Keratinocyte (primary cell): ENCODE measurements around the gene EPS8L2. TPM values are rescaled to one million over a fixed set of nuclear protein-coding genes. Genes with fewer than 3 reads are reported as not detected.

Experiments used
- DNase-seq: peaks from one replicate; pipeline ENCODE4 v3.0.0-alpha.2; 2011; ENCODE audit warnings: low read depth, missing footprints, low spot score
- FAIRE-seq: peaks from 2 replicates; lab custom pipeline; 2011; peaks lifted over from hg19 to GRCh38; lab: Jason Lieb, UNC
- H2AFZ ChIP-seq: 2 replicates; pipeline ENCODE4 v1.6.0; 2012; ENCODE audit warnings: low read length, control low read depth, inconsistent platforms; ENCODE audit not compliant: control insufficient read depth
- H3K27ac ChIP-seq: 2 replicates; pipeline ENCODE4 v1.5.1; 2011; ENCODE audit warnings: low read length; ENCODE audit not compliant: control insufficient read depth, insufficient read depth
- H3K27me3 ChIP-seq: 3 replicates; pipeline ENCODE4 v1.6.0; 2011; ENCODE audit warnings: low read length; ENCODE audit not compliant: control insufficient read depth, insufficient read depth; ENCODE audit errors: extremely low read depth
- H3K36me3 ChIP-seq, 2 experiments: 2 replicates in 1 of 2; 3 replicates in 1 of 2; pipeline ENCODE4 v1.5.1; 2011; ENCODE audit warnings: low read length in 2 of 2, mild to moderate bottlenecking in 1 of 2; ENCODE audit not compliant: control insufficient read depth in 2 of 2, insufficient read depth in 2 of 2; ENCODE audit errors: extremely low read depth in 1 of 2
- H3K4me1 ChIP-seq: 3 replicates; pipeline ENCODE4 v1.5.1; 2011; ENCODE audit warnings: low read length; ENCODE audit not compliant: control insufficient read depth, insufficient read depth; ENCODE audit errors: extremely low read depth
- H3K4me2 ChIP-seq: 3 replicates; pipeline ENCODE4 v1.6.0; 2011; ENCODE audit warnings: low read depth, low read length; ENCODE audit not compliant: control insufficient read depth, insufficient read depth; ENCODE audit errors: extremely low read depth
- H3K4me3 ChIP-seq, 3 experiments: fragments of 200-600 bp in 1 of 3; sonication (generic) in 1 of 3; 2 replicates in 2 of 3; 3 replicates in 1 of 3; pipeline ENCODE4 v1.5.1; 2011 to 2016; ENCODE audit warnings: low read length in 3 of 3, mild to moderate bottlenecking in 3 of 3, control low read depth in 2 of 3, inconsistent platforms in 1 of 3, low read depth in 1 of 3, mixed read lengths in 1 of 3, mixed run types in 1 of 3, moderate library complexity in 1 of 3; ENCODE audit not compliant: control insufficient read depth in 2 of 3, insufficient read depth in 2 of 3; ENCODE audit errors: extremely low read depth in 1 of 3
- H3K79me2 ChIP-seq: 2 replicates; pipeline ENCODE4 v1.6.0; 2012; ENCODE audit warnings: low read length; ENCODE audit not compliant: control insufficient read depth, insufficient read depth
- H3K9ac ChIP-seq: 3 replicates; pipeline ENCODE4 v1.6.0; 2011; ENCODE audit warnings: low read length; ENCODE audit not compliant: control insufficient read depth, insufficient read depth; ENCODE audit errors: extremely low read depth
- H3K9me1 ChIP-seq: 3 replicates; pipeline ENCODE4 v1.6.0; 2011; ENCODE audit warnings: low read length; ENCODE audit not compliant: control insufficient read depth, insufficient read depth; ENCODE audit errors: extremely low read depth
- H3K9me3 ChIP-seq: 2 replicates; pipeline ENCODE4 v1.5.1; 2012; ENCODE audit warnings: low read depth, low read length; ENCODE audit not compliant: control insufficient read depth
- H4K20me1 ChIP-seq: 3 replicates; pipeline ENCODE4 v1.6.0; 2011; ENCODE audit warnings: low read length; ENCODE audit not compliant: control insufficient read depth, insufficient read depth; ENCODE audit errors: extremely low read depth
- EZH2 ChIP-seq: IDR thresholded peaks from one replicate; pipeline ENCODE4 v1.6.1; 2012; ENCODE audit warnings: inconsistent platforms, mild to moderate bottlenecking, low read length, moderate library complexity
- dilution Hi-C: fragments of 300-500 bp; cut with MboI; formaldehyde crosslinking; loops from one replicate; pipeline ENCODE4 v1.7.0; 2020; ENCODE audit warnings: low sequenced_read_pairs; ENCODE audit not compliant: extremely low pct_ligation_motif_present
- polyA plus RNA-seq, 5 experiments: library from polyadenylated mRNA; depleted of rRNA in 3 of 5; stranded (reverse) in 3 of 5; stranded (forward) in 1 of 5; unstranded in 1 of 5; fragments of >200 nt; gene quantifications; 1 replicate in 1 of 5; 2 replicates in 3 of 5; 3 replicates in 1 of 5; pipeline versions ENCODE4 v1.2.1 to v1.2.3, GENCODE V29; 2011 to 2012; ENCODE audit warnings: missing spikeins in 2 of 5, low read depth in 1 of 5, low replicate concordance in 1 of 5
- TF ChIP-seq, protein P1 (sequence below), 3 experiments: IDR thresholded peaks in 1 of 3; conservative IDR thresholded peaks in 1 of 3; optimal IDR thresholded peaks in 1 of 3; 2 replicates in 2 of 3; 3 replicates in 1 of 3; pipeline versions ENCODE3 to v1.5.1; 2011; ENCODE audit warnings: low read length in 3 of 3, mild to moderate bottlenecking in 3 of 3, moderate library complexity in 2 of 3, control low read depth in 1 of 3, inconsistent platforms in 1 of 3; ENCODE audit not compliant: insufficient read depth in 2 of 3; ENCODE audit errors: extremely low read depth in 1 of 3

The EPS8L2 gene
- polyA plus RNA-seq, 1 donor (not counting 4 experiments of a cell fraction or from before 2014, with no cell fraction given) = 114 TPM

DNA sequence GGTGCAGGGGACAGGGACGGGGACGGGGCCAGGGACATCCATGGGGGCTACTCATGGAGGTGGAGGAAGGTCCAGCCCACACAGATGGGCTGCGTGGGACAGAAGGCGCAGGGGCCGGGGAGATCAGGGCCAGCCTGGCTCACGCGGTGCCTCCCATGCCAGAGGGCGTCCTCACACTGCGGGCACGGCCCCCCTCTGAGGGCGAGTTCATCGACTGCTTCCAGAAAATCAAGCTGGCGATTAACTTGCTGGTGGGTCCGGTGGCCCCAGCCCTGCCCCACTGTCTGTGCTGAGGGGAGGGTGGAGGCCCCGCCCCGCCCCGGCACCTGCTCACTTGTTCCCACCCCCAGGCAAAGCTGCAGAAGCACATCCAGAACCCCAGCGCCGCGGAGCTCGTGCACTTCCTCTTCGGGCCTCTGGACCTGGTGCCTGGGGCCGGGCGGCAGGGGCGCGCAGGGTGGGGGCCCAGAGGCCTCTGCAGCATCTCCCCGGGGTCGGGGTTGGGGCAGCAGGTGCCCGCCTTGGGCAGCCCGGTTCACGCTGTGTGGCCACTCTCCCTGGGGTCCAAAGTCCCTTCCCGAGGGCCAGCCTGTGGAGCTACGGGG is 15.8 kb downstream of the EPS8L2 start:
- Histone ChIP-seq H4K20me1 (peaks cover 5% of the 10 kb centered on the region), H3K27me3 (no peaks in the 10 kb centered on the region), H2AFZ (no peak overlapping the region), H3K27ac (no peak overlapping the region), H3K4me2 (no peak overlapping the region), H3K9me3 (no peaks in the 10 kb centered on the region), H3K9me1 (no peaks in the 10 kb centered on the region), H3K9ac (no peak overlapping the region), H3K36me3 (peaks cover 29% of the 10 kb centered on the region in 2 experiments), H3K4me1 (peaks cover 7% of the 10 kb centered on the region), H3K79me2 (peaks cover 3% of the 10 kb centered on the region), H3K4me3 (no peak overlapping the region)
- no peak for TF ChIP-seq EZH2
- TF ChIP-seq, protein P1, sequence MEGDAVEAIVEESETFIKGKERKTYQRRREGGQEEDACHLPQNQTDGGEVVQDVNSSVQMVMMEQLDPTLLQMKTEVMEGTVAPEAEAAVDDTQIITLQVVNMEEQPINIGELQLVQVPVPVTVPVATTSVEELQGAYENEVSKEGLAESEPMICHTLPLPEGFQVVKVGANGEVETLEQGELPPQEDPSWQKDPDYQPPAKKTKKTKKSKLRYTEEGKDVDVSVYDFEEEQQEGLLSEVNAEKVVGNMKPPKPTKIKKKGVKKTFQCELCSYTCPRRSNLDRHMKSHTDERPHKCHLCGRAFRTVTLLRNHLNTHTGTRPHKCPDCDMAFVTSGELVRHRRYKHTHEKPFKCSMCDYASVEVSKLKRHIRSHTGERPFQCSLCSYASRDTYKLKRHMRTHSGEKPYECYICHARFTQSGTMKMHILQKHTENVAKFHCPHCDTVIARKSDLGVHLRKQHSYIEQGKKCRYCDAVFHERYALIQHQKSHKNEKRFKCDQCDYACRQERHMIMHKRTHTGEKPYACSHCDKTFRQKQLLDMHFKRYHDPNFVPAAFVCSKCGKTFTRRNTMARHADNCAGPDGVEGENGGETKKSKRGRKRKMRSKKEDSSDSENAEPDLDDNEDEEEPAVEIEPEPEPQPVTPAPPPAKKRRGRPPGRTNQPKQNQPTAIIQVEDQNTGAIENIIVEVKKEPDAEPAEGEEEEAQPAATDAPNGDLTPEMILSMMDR (optimal IDR thresholded peaks at IDR 0.05 in 1 of 3, IDR thresholded peaks at IDR 0.05 in 1 of 3, conservative IDR thresholded peaks at IDR 0.05 in 1 of 3; ENCODE audit: extremely low read depth in 1 of 3, insufficient read depth in 2 of 3, low read length in 3 of 3) = no peak
- FAIRE-seq (no peak), DNase-seq (no peak)
- dilution Hi-C loops = no loop called here

GRCh38 chr11:722346-722811 is 16.3 kb downstream of the EPS8L2 start:
- Histone ChIP-seq H3K27me3 (no peaks in the 10 kb centered on the region), H3K36me3 (peaks cover 30% of the 10 kb centered on the region in 2 experiments)

More at GRCh38 chr11:722346-722811, 16.3 kb downstream of the EPS8L2 start:
- dilution Hi-C loops = no loop called here
- DNase-seq (no peak), FAIRE-seq (no peak)
- Histone ChIP-seq H3K4me3 (no peak overlapping the region), H3K9ac (no peak overlapping the region), H3K27ac (no peak overlapping the region), H3K4me2 (no peak overlapping the region), H3K9me1 (no peaks in the 10 kb centered on the region), H3K4me1 (peaks cover 7% of the 10 kb centered on the region), H2AFZ (no peak overlapping the region), H3K79me2 (no peaks in the 10 kb centered on the region), H3K9me3 (no peaks in the 10 kb centered on the region), H4K20me1 (peaks cover 2% of the 10 kb centered on the region)
- TF ChIP-seq EZH2 = no peak
- TF ChIP-seq, protein P1 (optimal IDR thresholded peaks at IDR 0.05 in 1 of 3, IDR thresholded peaks at IDR 0.05 in 1 of 3, conservative IDR thresholded peaks at IDR 0.05 in 1 of 3; ENCODE audit: extremely low read depth in 1 of 3, insufficient read depth in 2 of 3, low read length in 3 of 3) = no peak
